Subcutaneous adipose tissue (tissue), 4 donors: ENCODE data around the gene RNF6. TPM values are rescaled to one million over a fixed set of nuclear protein-coding genes. Genes with fewer than 3 reads are reported as not detected.

ENCODE experiments used
- CTCF ChIP-seq: fragments of 450-650 bp; IDR thresholded peaks from one replicate; pipeline ENCODE4 v1.5.1; 2016; ENCODE audit warnings: low read depth, mild to moderate bottlenecking, control low read depth, antibody characterized with exemption, moderate library complexity
- total RNA-seq, 4 donors: library from RNA; depleted of rRNA; stranded (reverse); fragments of >200 nt; gene quantifications; one replicate each; pipeline ENCODE4 v1.1.0, GENCODE V29; 2016

Gene RNF6
- total RNA-seq, 4 donors from 2014 or later: 22.9 to 36.7 (median 27.5) TPM

GRCh38 chr13:26208287-26208686, 13.8 kb downstream of the RNF6 start:
- no peak for TF ChIP-seq CTCF

- no peak for TF ChIP-seq CTCF
Observed at GRCh38 chr13:26202365-26202972, 19.6 kb downstream of the RNF6 start.

- TF ChIP-seq CTCF: no peak
Observed at GRCh38 chr13:26200811-26201210, 21.3 kb downstream of the RNF6 start.

GRCh38 chr13:26198116-26198515, 24.0 kb downstream of the RNF6 start:
- no peak for TF ChIP-seq CTCF

- no peak for TF ChIP-seq CTCF
Observed at GRCh38 chr13:26197298-26197697, 24.8 kb downstream of the RNF6 start.

- no peak for TF ChIP-seq CTCF
Observed at GRCh38 chr13:26186995-26187394, 35.1 kb downstream of the RNF6 start.

GRCh38 chr13:26186118-26186870, 35.8 kb downstream of the RNF6 start:
- TF ChIP-seq CTCF: no peak
